GM21515 (cell line): Measurements from ENCODE around the gene PRRT3.
"Not testable (repeated sequence)": the region's sequence is repeated elsewhere in the genome, so short reads cannot be mapped to it uniquely, and the experiment has no call there.

Source experiments
- ATAC-seq: cut with Tn5 transposase; IDR thresholded peaks from one replicate; pipeline ENCODE4 v1.9.1; 2021; ENCODE audit not compliant: unreplicated experiment

The PRRT3 gene

GRCh38 chr3:9918261-9919038 is 33.8 kb downstream of the PRRT3 start:
- ATAC-seq: no peak

- no peak for ATAC-seq
These were observed 34.4 kb downstream of the PRRT3 start for GRCh38 chr3:9917820-9918219.

DNA sequence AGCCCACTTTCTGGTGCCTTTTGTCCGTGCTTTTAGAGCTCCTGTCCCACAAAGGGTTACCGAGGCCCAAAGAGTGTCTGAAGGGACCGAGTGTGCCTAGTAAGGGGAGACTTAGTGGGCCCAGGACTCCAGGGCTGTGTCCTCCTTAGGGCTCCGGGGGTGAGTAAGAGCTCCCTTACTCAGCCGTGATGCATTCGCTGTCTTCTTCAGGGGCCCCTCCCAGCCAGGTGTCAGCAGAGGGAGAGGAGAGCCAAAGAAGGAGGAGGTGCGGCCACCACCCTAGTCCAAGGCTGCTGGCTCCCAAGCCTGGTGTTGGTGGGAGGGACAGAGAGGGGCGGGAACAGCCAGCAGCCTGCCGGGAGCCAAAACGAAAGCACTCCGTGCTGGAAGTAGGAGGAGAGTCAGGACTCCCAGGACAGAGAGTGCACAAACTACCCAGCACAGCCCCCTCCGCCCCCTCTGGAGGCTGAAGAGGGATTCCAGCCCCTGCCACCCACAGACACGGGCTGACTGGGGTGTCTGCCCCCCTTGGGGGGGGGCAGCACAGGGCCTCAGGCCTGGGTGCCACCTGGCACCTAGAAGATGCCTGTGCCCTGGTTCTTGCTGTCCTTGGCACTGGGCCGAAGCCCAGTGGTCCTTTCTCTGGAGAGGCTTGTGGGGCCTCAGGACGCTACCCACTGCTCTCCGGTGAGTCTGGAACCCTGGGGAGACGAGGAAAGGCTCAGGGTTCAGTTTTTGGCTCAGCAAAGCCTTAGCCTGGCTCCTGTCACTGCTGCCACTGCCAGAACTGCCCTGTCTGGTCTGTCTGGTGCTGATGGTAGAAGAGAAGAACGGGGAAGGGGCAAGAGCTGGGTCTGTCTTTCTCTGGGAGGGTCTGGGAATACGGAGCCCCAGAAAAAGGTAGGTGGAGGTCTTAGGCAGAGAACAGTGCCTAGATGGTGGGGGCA is 35.2 kb downstream of the PRRT3 start, which contains the start of gene IL17RC:
Gene IL17RC, plus strand, starts transcription at position 365 of the 947 bp plus-strand sequence. Its CDS starts 218 bp downstream, at position 583.
- ATAC-seq: no peak

- no peak for ATAC-seq
These were observed 35.9 kb downstream of the PRRT3 start for GRCh38 chr3:9916346-9916733.

- ATAC-seq: no peak
These were observed 36.7 kb downstream of the PRRT3 start for GRCh38 chr3:9915254-9916141.

- ATAC-seq: no peak
These were observed 37.5 kb downstream of the PRRT3 start for GRCh38 chr3:9914559-9915253.

DNA sequence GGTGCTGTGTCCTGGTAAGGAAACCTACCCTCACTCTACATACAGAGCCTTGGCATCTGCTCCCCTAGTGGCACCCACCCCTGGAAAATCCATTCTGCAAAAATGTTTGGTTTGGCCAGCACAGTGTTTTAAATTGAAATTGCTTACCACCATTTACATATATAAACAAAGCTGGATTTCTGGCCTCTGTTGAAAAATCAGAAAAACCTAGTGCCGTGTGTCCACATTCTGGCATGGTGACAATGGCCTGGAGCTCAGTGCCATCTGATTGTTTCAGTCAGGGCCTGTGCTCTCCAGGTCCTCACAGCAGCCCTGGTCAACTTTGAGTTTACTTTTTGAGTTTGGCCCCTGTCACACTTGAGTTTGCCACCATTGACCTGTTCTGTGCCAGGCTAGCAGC is 38.2 kb downstream of the PRRT3 start:
- no peak for ATAC-seq

GRCh38 chr3:9913601-9914000 is 38.6 kb downstream of the PRRT3 start:
- no peak for ATAC-seq

GRCh38 chr3:9912294-9912935 is 39.8 kb downstream of the PRRT3 start:
- no peak for ATAC-seq

GRCh38 chr3:9911863-9912262 is 40.3 kb downstream of the PRRT3 start:
- no peak for ATAC-seq

DNA sequence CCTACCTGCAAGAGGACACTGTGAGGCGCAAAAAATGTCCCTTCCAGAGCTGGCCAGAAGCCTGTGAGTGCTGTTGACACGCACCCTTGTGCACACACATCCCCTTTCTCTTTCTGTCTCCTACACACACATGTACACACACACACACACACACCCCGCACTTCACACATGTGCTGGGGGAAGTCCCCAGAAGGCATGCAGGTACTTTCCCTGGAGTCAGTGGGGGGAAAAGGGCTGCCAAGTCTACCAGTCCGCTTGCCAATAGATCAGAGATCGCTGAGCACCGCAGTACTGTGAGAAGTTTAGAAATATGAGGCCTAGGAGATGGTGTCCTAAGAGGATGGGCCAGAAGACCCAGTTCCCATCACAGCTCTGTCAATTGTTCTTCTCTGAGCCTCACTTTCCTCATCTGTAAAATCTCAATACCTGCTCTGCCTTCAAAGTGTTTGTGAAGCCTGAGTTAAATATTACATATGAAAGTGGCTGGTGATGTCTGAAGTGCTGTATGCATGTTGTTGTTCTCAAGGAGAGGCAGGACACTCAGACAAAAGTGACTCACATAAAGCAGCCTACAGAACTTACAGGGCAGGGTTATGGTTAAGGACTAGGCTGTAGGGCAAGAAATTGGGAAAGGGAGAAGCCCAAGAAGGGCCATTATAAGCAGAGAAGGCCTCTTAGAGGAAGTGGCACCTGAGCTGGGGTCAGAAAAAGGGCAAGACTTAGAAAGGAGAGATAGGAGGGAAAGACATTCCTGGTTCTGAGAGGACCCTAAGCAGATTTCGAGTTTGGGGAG is 42.8 kb downstream of the PRRT3 start:
- ATAC-seq: no peak

GRCh38 chr3:9908286-9908685 is 43.9 kb downstream of the PRRT3 start:
- ATAC-seq: no peak

DNA sequence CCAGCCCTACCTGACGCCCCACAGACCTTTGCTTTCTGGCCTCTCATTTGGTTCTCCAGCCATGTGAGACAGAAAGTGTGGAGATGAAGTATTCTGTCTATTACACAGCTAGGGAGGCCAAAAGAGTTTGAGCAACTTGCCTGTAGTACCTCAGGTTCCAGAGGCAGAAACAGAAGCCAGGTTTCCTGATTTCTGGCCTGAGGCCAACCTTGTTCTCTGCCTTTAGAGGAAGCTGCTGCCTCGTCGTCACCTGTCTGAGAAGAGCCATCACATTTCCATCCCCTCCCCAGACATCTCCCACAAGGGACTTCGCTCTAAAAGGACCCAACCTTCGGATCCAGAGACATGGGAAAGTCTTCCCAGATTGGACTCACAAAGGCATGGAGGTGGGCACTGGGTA is 45.7 kb downstream of the PRRT3 start:
- ATAC-seq: no peak

GRCh38 chr3:9903904-9904303 is 48.3 kb downstream of the PRRT3 start:
- ATAC-seq: no peak

GRCh38 chr3:9903238-9903624 is 49.0 kb downstream of the PRRT3 start:
- ATAC-seq: no peak

DNA sequence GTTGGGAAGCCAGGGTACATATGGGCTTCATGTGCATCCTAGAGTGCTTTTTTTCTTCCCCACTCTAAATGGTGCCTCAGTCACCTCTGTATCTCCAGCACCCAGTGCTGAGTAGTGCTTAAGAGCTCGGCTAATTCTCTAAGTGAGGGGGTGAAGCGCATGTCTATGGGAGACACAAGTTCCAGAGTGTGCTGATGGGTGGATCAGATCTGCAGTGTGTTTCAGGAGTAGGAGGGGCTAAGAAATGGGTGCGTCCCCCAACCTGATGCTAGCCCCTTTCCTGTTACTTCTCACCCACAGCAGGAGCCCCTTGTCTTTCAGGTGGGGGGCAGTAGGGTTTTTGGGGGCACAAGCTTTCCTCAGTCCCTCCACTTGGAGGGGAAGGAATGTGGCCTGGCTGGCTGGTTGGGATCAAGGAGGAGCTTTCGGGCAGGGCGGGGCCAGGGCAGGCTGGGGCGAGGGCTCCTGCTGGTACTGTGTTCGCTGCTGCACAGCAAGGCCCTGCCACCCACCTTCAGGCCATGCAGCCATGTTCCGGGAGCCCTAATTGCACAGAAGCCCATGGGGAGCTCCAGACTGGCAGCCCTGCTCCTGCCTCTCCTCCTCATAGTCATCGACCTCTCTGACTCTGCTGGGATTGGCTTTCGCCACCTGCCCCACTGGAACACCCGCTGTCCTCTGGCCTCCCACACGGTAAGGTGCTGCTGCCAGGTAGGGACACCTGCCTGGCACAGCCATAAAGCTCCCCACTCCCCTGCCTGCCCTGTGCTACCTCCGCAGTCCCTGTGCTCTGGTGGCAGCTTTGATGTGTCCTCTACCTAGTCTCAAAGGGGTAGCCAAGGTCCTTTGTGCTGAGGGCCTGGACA is 49.6 kb downstream of the PRRT3 start, which contains the start of gene IL17RE:
Gene IL17RE, plus strand, starts transcription at position 477 of the 866 bp plus-strand sequence. Its CDS starts 85 bp downstream, at position 562.
- ATAC-seq: no peak

GRCh38 chr3:9901967-9902366 is 50.2 kb downstream of the PRRT3 start:
- ATAC-seq: no peak

GRCh38 chr3:9900965-9901415 is 51.2 kb downstream of the PRRT3 start:
- not testable (repeated sequence) for ATAC-seq
